SK-N-SH treated with all-trans-retinoic acid at 6 μM for 48 hours (cell line): Measurements from ENCODE around the gene BLID.

ENCODE experiments used
- ARNTL ChIP-seq: fragments of 450-650 bp; formaldehyde crosslinking; IDR thresholded peaks from 2 replicates; pipeline ENCODE4 v1.5.0; 2020; ENCODE audit warnings: low read depth, mild to moderate bottlenecking, moderate library complexity, borderline replicate concordance
- CREB5 ChIP-seq: fragments of 250-450 bp; sonication (Bioruptor Pico); IDR thresholded peaks from 2 replicates; pipeline ENCODE4 v1.5.1; 2020; ENCODE audit warnings: low read depth, mild to moderate bottlenecking, moderate library complexity
- CSRNP3 ChIP-seq: fragments of 250-450 bp; sonication (Bioruptor Pico); IDR thresholded peaks from 2 replicates; pipeline ENCODE4 v1.5.1; 2021; ENCODE audit warnings: mild to moderate bottlenecking, moderate library complexity
- ESRRG ChIP-seq: fragments of 250-450 bp; sonication (Bioruptor Pico); IDR thresholded peaks from 2 replicates; pipeline ENCODE4 v1.6.1; 2021; ENCODE audit warnings: mild to moderate bottlenecking
- GLIS3 ChIP-seq: fragments of 250-450 bp; sonication (Bioruptor Pico); IDR thresholded peaks from 2 replicates; pipeline ENCODE4 v1.5.0; 2020; ENCODE audit warnings: mild to moderate bottlenecking, moderate library complexity
- PATZ1 ChIP-seq: fragments of 250-450 bp; sonication (Bioruptor Pico); IDR thresholded peaks from 2 replicates; pipeline ENCODE4 v1.8.0; 2020; ENCODE audit warnings: mild to moderate bottlenecking, moderate library complexity, borderline replicate concordance
- TOX ChIP-seq: fragments of 250-450 bp; sonication (Bioruptor Pico); IDR thresholded peaks from 2 replicates; pipeline ENCODE4 v1.8.0; 2021; ENCODE audit warnings: mild to moderate bottlenecking, moderate library complexity, borderline replicate concordance
- ZFP30 ChIP-seq: fragments of 450-650 bp; formaldehyde crosslinking; IDR thresholded peaks from 2 replicates; pipeline ENCODE4 v1.5.0; 2022; ENCODE audit warnings: mild to moderate bottlenecking, moderate library complexity
- ZNF565 ChIP-seq: fragments of 450-650 bp; formaldehyde crosslinking; conservative IDR thresholded peaks from 2 replicates; pipeline ENCODE4 v1.5.0; 2020; ENCODE audit warnings: low read depth, mild to moderate bottlenecking, moderate library complexity
- ZNF70 ChIP-seq: fragments of 450-650 bp; formaldehyde crosslinking; IDR thresholded peaks from 2 replicates; pipeline ENCODE4 v1.5.0; 2020; ENCODE audit warnings: mild to moderate bottlenecking, moderate library complexity

- no peak for TF ChIP-seq ZFP30
- TF ChIP-seq PATZ1 = no peak
- TF ChIP-seq CREB5 = no peak
- no peak for TF ChIP-seq ESRRG (CRISPR knock-in tag)
- no peak for TF ChIP-seq ZNF70 (CRISPR knock-in tag)
- TF ChIP-seq CSRNP3 (CRISPR knock-in tag) = no peak
- no peak for TF ChIP-seq ARNTL (CRISPR knock-in tag)
- TF ChIP-seq ZNF565 (CRISPR knock-in tag) = no peak
- TF ChIP-seq TOX (CRISPR knock-in tag) = no peak
- TF ChIP-seq GLIS3 (CRISPR knock-in tag) = no peak
These were observed 7.7 kb downstream of the BLID start for GRCh38 chr11:122108192-122108799.
